Loucy (cell line): Measurements from ENCODE around the gene PROKR2.

Experiments
- CTCF ChIP-seq: fragments of 200-600 bp; sonication (generic); conservative IDR thresholded peaks from 2 replicates; pipeline ENCODE4 v1.5.1; 2014; ENCODE audit warnings: mild to moderate bottlenecking, antibody characterized with exemption, low read length
- EZH2phosphoT487 ChIP-seq: fragments of 200-600 bp; IDR thresholded peaks from 2 replicates; pipeline ENCODE4 v1.6.1; 2018; ENCODE audit warnings: antibody characterized with exemption, mild to moderate bottlenecking, moderate library complexity, borderline replicate concordance

- no peak for TF ChIP-seq CTCF
- TF ChIP-seq EZH2phosphoT487 = no peak
These were observed 46.2 kb downstream of the PROKR2 start for GRCh38 chr20:5270603-5271002.
